Fibroblast of skin of scalp (primary cell): ENCODE data around the gene MBNL3.
"Not testable (repeated sequence)": the region's sequence is repeated elsewhere in the genome, so short reads cannot be mapped to it uniquely, and the experiment has no call there.

Experiments used
- DNase-seq: peaks from one replicate; pipeline ENCODE4 v3.0.0-alpha.2; 2013

The MBNL3 gene

GRCh38 chrX:132367984-132368383 lies 120.9 kb downstream of the MBNL3 start:
- DNase-seq, result no peak

- DNase-seq, result no peak
These were observed 121.5 kb downstream of the MBNL3 start for GRCh38 chrX:132367314-132367713.

GRCh38 chrX:132365490-132365889 lies 123.3 kb downstream of the MBNL3 start:
- DNase-seq, result no peak

GRCh38 chrX:132364313-132364712 lies 124.5 kb downstream of the MBNL3 start:
- DNase-seq, result no peak

GRCh38 chrX:132353430-132353829 lies 135.4 kb downstream of the MBNL3 start:
- no peak for DNase-seq

- DNase-seq, result no peak
These were observed 152.7 kb downstream of the MBNL3 start for GRCh38 chrX:132336172-132336571.

GRCh38 chrX:132333351-132333750 lies 155.5 kb downstream of the MBNL3 start:
- no peak for DNase-seq

GRCh38 chrX:132331532-132331931 lies 157.3 kb downstream of the MBNL3 start:
- no peak for DNase-seq

- no peak for DNase-seq
These were observed 157.8 kb downstream of the MBNL3 start for GRCh38 chrX:132331000-132331399.

GRCh38 chrX:132330156-132330729 lies 158.6 kb downstream of the MBNL3 start:
- no peak for DNase-seq

GRCh38 chrX:132326960-132327359 lies 161.9 kb downstream of the MBNL3 start:
- DNase-seq, result not testable (repeated sequence)
